Sciatic nerve (tissue), 2 donors: Measurements from ENCODE around the gene MATN1. TPM values are rescaled to one million over a fixed set of nuclear protein-coding genes. Genes with fewer than 3 reads are reported as not detected.

Experiments used
- ATAC-seq: fragments of 200-7000 bp; cut with Tn5 transposase; one replicate; pipeline ENCODE4 v1.9.1; 2020; ENCODE audit warnings: mild to moderate bottlenecking, moderate library complexity
- DNase-seq: peaks from one replicate; pipeline ENCODE4 v3.0.0-alpha.2; 2020; ENCODE audit warnings: low spot score
- intact Hi-C: fragments of 100-400 bp; cut with DNase I; formaldehyde crosslinking; loops from one replicate; pipeline ENCODE4 v1.14.2; 2022
- total RNA-seq: library from RNA; stranded (reverse); fragmentation: NEBNext Ultra II Directional; extraction: Animal tissue kit (Norgen Biotek cat#: 25700); gene quantifications from one replicate; pipeline ENCODE4 v1.2.1, GENCODE V29; 2021
- donor health status: DM: no; HTN: no; CAD: no.
- donor health status: DM: no; HTN: no; CAD: no.

Gene MATN1
- total RNA-seq, 1 donor from 2014 or later: 0.18 TPM

DNA sequence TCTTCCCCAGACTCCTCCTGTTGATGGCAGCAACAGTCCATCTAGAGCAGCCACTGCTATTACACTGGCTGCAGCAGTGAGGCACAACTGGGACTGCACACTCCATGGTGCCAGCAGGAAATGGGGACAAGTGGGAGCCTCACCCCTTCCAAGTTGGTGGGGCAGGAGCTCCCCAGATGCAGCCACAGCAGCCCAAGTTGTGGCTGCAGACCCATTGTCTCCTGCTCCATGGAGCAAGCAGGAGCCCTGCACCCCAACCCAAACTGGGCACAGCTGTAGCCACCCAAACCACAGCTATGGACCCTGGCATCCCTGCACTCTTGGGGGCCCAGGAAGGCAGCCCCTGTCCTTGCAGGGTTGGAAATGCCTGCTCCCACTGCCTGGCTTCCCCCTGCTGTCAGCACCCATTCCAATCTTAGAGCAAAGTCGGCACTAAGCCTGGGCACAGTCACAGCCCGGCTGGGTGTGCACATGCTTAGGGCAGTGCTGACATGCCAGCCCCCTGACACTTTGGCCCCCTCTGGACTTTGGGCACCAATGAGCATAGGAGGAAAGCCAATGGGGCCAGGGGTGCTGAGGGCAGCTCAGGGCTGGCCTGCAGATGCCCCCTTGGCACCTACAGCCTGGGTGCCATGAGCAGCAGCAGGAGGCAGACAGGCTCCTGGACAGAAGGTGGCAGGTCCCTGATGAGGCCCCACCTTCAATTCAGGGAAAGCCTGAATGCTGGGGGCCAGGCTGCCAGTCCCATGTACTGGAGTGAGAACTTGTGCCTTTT is 44.0 kb downstream of the MATN1 start:
- no peak for DNase-seq
- no peak for ATAC-seq
- intact Hi-C loops: no loop called here

- intact Hi-C loops: no loop called here
- no peak for DNase-seq
These were observed 45.2 kb downstream of the MATN1 start for GRCh38 chr1:30678209-30678608.

DNA sequence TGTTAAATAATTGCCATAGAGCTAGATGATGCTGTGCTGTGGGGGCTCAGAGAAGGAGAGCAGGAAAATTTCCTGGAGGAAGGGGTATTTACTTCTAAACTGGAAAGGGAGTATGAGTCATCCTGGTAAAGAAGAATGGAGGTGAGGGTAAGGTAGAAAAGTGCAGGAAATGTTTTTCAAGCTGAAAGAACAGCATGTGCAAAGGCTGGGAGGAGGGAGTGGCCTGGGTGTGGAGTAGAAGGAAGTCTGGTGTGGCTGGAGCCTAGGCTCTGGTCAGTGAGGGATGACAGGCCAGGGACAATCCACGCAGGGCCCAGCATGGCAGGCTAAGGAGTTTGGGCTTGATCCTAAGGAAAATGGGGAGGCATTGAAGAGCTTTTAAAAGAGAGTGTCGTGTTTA is 45.9 kb downstream of the MATN1 start:
- no peak for ATAC-seq
- intact Hi-C loops: no loop called here
- no peak for DNase-seq

More at GRCh38 chr1:30678209-30678608, 45.2 kb downstream of the MATN1 start:
- no peak for ATAC-seq

GRCh38 chr1:30675761-30676160 is 47.6 kb downstream of the MATN1 start:
- DNase-seq (no peak), ATAC-seq (no peak)
- intact Hi-C loops: no loop called here

- no peak for ATAC-seq
- no peak for DNase-seq
- intact Hi-C loops: no loop called here
These were observed 48.1 kb downstream of the MATN1 start for GRCh38 chr1:30675289-30675688.

GRCh38 chr1:30673395-30673794 is 50.0 kb downstream of the MATN1 start:
- no peak for DNase-seq

DNA sequence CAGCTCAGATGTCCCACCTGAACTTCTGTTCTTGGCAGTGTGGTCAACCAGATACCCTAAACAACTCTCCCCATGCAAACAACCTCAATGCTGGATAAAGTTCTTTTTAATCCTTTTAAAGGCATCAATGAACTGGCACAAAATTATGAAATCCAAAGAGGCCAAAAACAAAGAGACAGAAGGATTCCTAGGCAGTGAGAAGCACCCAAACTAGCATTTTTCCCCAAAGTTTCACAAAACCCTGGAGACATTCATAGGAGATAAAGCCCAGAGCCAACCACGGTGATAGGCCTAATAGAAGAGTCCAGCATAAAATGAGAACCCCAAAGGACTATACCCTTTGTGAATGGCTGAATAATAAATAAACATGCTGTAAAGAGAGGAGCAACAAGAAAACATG is 50.7 kb downstream of the MATN1 start:
- intact Hi-C loops: no loop called here
- no peak for ATAC-seq
- DNase-seq: no peak

More at GRCh38 chr1:30673395-30673794, 50.0 kb downstream of the MATN1 start:
- no peak for ATAC-seq
- intact Hi-C loops: no loop called here

- DNase-seq (no peak), ATAC-seq (peak; percentile 82)
- intact Hi-C loops: no loop called here
These were observed 52.9 kb downstream of the MATN1 start for GRCh38 chr1:30670240-30671060.

- intact Hi-C loops: no loop called here
- no peak for ATAC-seq
- DNase-seq: no peak
These were observed 54.6 kb downstream of the MATN1 start for GRCh38 chr1:30668546-30669327.

DNA sequence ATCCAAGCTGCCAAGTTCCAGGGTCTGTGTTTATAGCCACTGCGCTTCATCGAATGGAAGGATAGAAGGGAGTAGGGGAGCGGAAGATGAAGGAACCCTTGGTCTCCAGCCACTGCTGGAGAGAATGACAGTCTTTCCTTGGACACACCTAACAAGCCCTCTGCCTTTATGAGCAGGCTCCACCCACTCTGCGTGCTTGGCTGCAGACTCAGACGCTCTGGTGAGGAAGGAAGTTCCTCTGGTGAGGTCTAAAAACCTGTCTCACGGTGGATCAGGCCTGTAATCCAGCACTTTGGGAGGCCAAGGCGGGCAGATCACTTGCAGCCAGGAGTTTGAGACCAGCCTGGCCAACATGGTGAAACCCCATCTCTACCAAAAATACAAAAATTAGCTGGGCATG is 55.4 kb downstream of the MATN1 start:
- ATAC-seq (no peak), DNase-seq (no peak)
- intact Hi-C loops: no loop called here

GRCh38 chr1:30666756-30667273 is 56.6 kb downstream of the MATN1 start:
- intact Hi-C loops: no loop called here
- no peak for ATAC-seq

DNA sequence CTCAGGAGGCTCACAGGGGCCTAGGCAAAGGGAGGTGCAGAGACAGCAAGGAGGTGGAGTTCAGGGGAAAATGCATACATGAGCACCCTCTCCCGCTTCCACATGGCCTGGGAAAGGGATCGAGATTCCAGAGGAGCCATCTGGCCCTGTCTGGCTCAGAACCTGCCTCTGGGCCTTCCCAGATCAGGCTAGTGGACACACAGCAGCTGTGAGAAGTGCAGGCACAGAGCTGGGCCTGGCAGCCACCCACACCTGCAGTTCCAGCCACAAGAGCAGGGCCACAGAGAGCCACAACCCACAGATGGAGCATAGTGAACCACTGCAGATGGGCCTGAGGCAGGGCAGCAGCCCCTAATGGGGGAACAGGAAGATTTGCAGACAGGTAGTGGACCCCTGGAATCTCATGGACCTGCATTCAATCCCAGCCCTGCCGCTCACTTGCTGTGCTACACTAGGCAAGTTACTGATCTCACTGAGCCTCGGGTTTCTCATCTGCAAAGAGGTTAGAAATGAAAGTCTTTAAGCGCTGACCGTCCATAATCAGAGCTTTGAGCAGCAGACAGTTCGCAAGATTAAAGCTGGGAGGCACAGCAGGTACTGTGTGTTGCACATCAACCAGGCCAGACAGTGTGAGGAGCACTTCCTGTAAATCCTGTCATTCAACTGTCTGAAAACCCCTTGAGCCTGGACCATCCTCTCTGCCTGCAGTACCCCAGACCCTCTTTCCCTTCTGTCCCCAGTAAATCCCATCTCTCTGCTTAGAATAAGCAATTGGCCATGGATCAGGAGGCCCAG is 58.0 kb downstream of the MATN1 start:
- intact Hi-C loops: no loop called here
- ATAC-seq (no peak), DNase-seq (no peak)

More at GRCh38 chr1:30666756-30667273, 56.6 kb downstream of the MATN1 start:
- DNase-seq: no peak

DNA sequence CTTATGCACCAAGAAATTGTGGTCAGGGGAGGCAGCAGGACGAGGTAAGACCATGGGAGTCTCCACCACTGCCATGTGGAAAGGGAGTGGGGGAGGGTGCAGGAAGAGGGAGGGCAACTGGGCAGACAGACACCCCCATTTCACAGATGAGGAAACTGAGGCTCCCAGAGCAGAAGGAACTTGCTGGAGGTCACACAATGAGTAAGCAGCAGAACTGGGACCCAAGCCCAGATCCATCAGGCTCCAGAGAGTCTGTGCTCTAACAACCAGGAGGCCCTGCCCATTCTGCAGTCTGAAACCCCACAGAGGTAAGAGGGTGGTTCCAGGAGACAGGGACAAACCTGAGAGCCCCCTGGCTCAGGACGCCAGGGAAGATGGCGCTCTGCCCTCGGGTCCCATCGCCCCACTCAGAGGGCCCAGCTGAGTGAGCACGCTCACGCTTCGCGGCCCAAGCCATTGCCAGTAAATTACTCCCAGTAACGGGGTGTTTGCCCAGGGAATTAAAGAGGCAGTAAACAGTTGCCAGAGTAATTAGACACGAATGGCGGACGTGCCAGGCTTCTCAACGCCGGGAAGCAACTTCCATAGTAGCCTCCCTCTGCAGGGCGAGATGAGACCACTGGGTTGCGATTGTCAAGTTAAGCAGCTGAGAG is 59.2 kb downstream of the MATN1 start:
- no peak for ATAC-seq
- DNase-seq: no peak
- intact Hi-C loops: no loop called here

- DNase-seq: no peak
- no peak for ATAC-seq
- intact Hi-C loops: no loop called here
These were observed 59.7 kb downstream of the MATN1 start for GRCh38 chr1:30663596-30664091.

GRCh38 chr1:30662291-30662840 is 61.0 kb downstream of the MATN1 start:
- intact Hi-C loops: no loop called here
- no peak for DNase-seq
- ATAC-seq: no peak

DNA sequence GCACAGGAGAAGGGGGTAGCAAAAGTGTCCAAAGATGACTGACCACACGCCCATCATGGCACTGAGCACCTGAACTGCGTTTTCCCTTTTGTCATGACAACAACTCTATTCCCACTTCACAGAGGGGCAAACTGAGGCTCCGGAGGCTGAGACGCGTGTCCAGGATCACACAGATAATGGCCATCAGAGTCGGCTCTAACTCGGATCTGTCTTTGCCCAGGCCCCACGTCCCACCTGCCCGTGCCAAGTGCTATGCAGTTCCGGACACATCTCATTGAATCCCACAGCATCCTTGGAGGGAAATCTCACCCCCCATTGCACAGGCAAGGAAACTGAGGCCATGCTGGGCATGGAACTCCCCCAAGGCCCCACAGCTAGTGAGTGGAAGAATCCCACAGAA is 62.1 kb downstream of the MATN1 start:
- DNase-seq (no peak), ATAC-seq (no peak)
- intact Hi-C loops: no loop called here
